Right cardiac atrium (tissue), 5 donors: ENCODE measurements around the gene OPN4. TPM values are rescaled to one million over a fixed set of nuclear protein-coding genes. Genes with fewer than 3 reads are reported as not detected.

ENCODE experiments used
- ATAC-seq, 2 donors: fragments of 200-7000 bp; cut with Tn5 transposase; one replicate each; pipeline versions ENCODE4 v1.8.0 to v1.9.1; 2020; ENCODE audit warnings: moderate library complexity in 2 of 2, mild to moderate bottlenecking in 1 of 2
- DNase-seq, 3 donors: peaks; one replicate each; pipeline ENCODE4 v3.0.0-alpha.2; 2020
- H3K27ac ChIP-seq: one replicate; pipeline ENCODE4 v1.5.1; 2013; ENCODE audit warnings: mild to moderate bottlenecking, low read length, control low read depth, moderate library complexity
- H3K27me3 ChIP-seq: one replicate; pipeline ENCODE4 v1.6.1; 2013; ENCODE audit not compliant: control insufficient read depth, insufficient read depth
- H3K4me1 ChIP-seq: one replicate; pipeline ENCODE4 v1.6.1; 2013; ENCODE audit warnings: low read length; ENCODE audit not compliant: control insufficient read depth, insufficient read depth
- H3K4me3 ChIP-seq: one replicate; pipeline ENCODE4 v1.5.1; 2013; ENCODE audit warnings: low read length, control low read depth
- H3K9me3 ChIP-seq: one replicate; pipeline ENCODE4 v1.6.1; 2013; ENCODE audit warnings: low read length; ENCODE audit not compliant: control insufficient read depth
- WGBS: extraction: QIAGEN DNeasy Blood & Tissue Kit; methylation state at CpG from one replicate; pipeline ENCODE4 v1.1.7; 2013; 5-methylcytosine and 5-hydroxymethylcytosine counted together
- intact Hi-C, 4 donors: fragments of 100-400 bp; cut with DNase I; formaldehyde crosslinking; loops; one replicate each; pipeline versions ENCODE4 v1.11.0 to v1.14.0; 2022 to 2023
- polyA plus RNA-seq: library from polyadenylated mRNA; stranded (reverse); fragments of 200-250 nt; gene quantifications from one replicate; pipeline ENCODE4 v1.2.3, GENCODE V29; 2013
- total RNA-seq, 4 donors: library from RNA; stranded (reverse); fragmentation: NEBNext Ultra II Directional; extraction: Animal tissue kit (Norgen Biotek cat#: 25700); gene quantifications; one replicate each; pipeline ENCODE4 v1.2.1, GENCODE V29; 2021
- donor health status: healthy with polysubstance abuse.
- donor health status: DM: no; HTN: yes; CAD: no.
- donor health status: DM: no; HTN: no; CAD: no.
- donor health status: DM: no; HTN: yes; CAD: no; lungs with severe emphysema.
- donor health status: DM: yes; HTN: yes; CAD: no.

The OPN4 gene
- total and polyA plus RNA-seq, 5 donors = 0.32 to 1.2 (median 0.93) TPM

- ATAC-seq (peak; percentile 25 to 42), DNase-seq (peak; percentile 57 to 82 (median 79))
- Histone ChIP-seq H3K4me1 (peaks cover 4% of the 10 kb centered on the region), H3K9me3 (no peaks in the 10 kb centered on the region), H3K27me3 (no peaks in the 10 kb centered on the region), H3K4me3 (peak overlapping the region; percentile 92), H3K27ac (peak overlapping the region; percentile 91)
- WGBS = 1% methylated on average over 82 of the region's 82 CpGs
- intact Hi-C loops = no loop called here
Observed at GRCh38 chr10:86711513-86712316, 57.4 kb downstream of the OPN4 start.

- DNase-seq (no peak), ATAC-seq (no peak)
- Histone ChIP-seq H3K9me3 (no peaks in the 10 kb centered on the region), H3K4me3 (peak overlapping the region; percentile 92), H3K4me1 (peaks cover 4% of the 10 kb centered on the region), H3K27me3 (no peaks in the 10 kb centered on the region), H3K27ac (peak overlapping the region; percentile 91)
- WGBS = 48% methylated on average over 9 of the region's 9 CpGs
- intact Hi-C loops = no loop called here
Observed at GRCh38 chr10:86712317-86712707, 58.0 kb downstream of the OPN4 start.

- no peak overlapping the region for H3K27ac ChIP-seq
- H3K4me1 ChIP-seq = peaks cover 5% of the 10 kb centered on the region
- no peak for ATAC-seq
- no peak for DNase-seq
- no peaks in the 10 kb centered on the region for H3K27me3 ChIP-seq
- no peak overlapping the region for H3K4me3 ChIP-seq
- 63% methylated on average over 6 of the region's 6 CpGs for WGBS
- intact Hi-C loops = no loop called here
- no peaks in the 10 kb centered on the region for H3K9me3 ChIP-seq
Observed at GRCh38 chr10:86715156-86715795, 60.9 kb downstream of the OPN4 start.

GRCh38 chr10:86715836-86716235 is 61.5 kb downstream of the OPN4 start:
- H3K27ac ChIP-seq = no peak overlapping the region

More at GRCh38 chr10:86715836-86716235, 61.5 kb downstream of the OPN4 start:
- H3K4me3 ChIP-seq = no peak overlapping the region
- WGBS = 68% methylated on average over 5 of the region's 5 CpGs
- H3K27me3 ChIP-seq = no peaks in the 10 kb centered on the region
- H3K9me3 ChIP-seq = no peaks in the 10 kb centered on the region
- ATAC-seq (no peak), DNase-seq (no peak)
- intact Hi-C loops = no loop called here
- peaks cover 5% of the 10 kb centered on the region for H3K4me1 ChIP-seq

Other genes starting within 250 kb of the OPN4 start
- 10 to 100 TPM; 21.9 to 26.7 (median 22.9) TPM for gene WAPL, start 132.8 kb upstream of the OPN4 start, total RNA-seq
- gene WAPL, start 132.8 kb upstream of the OPN4 start, polyA plus RNA-seq = 10.9 TPM
- gene LDB3, start 14.0 kb downstream of the OPN4 start, total RNA-seq = 1,000 to 10,000 TPM in 1 of 4 donors, 100 to 1,000 TPM in 3; 738 to 1,111 (median 934) TPM
- 1,223 TPM for gene LDB3, start 14.0 kb downstream of the OPN4 start, polyA plus RNA-seq
- gene BMPR1A, start 102.1 kb downstream of the OPN4 start, total RNA-seq = 10 to 100 TPM; 60.4 to 92.0 (median 65.6) TPM
- 10.8 TPM for gene BMPR1A, start 102.1 kb downstream of the OPN4 start, polyA plus RNA-seq